Measurements from ENCODE around the gene COL18A1.

- TF ChIP-seq, protein P1, sequence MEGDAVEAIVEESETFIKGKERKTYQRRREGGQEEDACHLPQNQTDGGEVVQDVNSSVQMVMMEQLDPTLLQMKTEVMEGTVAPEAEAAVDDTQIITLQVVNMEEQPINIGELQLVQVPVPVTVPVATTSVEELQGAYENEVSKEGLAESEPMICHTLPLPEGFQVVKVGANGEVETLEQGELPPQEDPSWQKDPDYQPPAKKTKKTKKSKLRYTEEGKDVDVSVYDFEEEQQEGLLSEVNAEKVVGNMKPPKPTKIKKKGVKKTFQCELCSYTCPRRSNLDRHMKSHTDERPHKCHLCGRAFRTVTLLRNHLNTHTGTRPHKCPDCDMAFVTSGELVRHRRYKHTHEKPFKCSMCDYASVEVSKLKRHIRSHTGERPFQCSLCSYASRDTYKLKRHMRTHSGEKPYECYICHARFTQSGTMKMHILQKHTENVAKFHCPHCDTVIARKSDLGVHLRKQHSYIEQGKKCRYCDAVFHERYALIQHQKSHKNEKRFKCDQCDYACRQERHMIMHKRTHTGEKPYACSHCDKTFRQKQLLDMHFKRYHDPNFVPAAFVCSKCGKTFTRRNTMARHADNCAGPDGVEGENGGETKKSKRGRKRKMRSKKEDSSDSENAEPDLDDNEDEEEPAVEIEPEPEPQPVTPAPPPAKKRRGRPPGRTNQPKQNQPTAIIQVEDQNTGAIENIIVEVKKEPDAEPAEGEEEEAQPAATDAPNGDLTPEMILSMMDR (optimal IDR thresholded peaks at IDR 0.05 in 1 of 3, IDR thresholded peaks at IDR 0.05 in 1 of 3, conservative IDR thresholded peaks at IDR 0.05 in 1 of 3; ENCODE audit: extremely low read depth in 1 of 3, insufficient read depth in 2 of 3, low read length in 3 of 3), result no peak
- no peak for TF ChIP-seq EZH2 (IDR thresholded peaks at IDR 0.05; ENCODE audit: low read length)
Observed at GRCh38 chr21:45378258-45378966, 26.6 kb upstream of the COL18A1 start.

Data from keratinocyte (primary cell).